HCT116 (cell line): ENCODE data around the gene MORN1. TPM values are rescaled to one million over a fixed set of nuclear protein-coding genes. Genes with fewer than 3 reads are reported as not detected.
"Not testable (repeated sequence)": the region's sequence is repeated elsewhere in the genome, so short reads cannot be mapped to it uniquely, and the experiment has no call there.

Source experiments
- ATAC-seq: fragments of 200-7000 bp; cut with Tn5 transposase; 2 replicates; pipeline ENCODE4 v1.9.1; 2020; ENCODE audit warnings: mild to moderate bottlenecking, moderate library complexity
- Bru-seq: library from RNA; stranded (reverse); fragments of 400-500 nt; gene quantifications from one replicate; lab custom pipeline; 2021; lab: Mats Ljungman, UMichigan
- BruChase-seq, 2 experiments: library from RNA; stranded (reverse); fragments of 400-500 nt; gene quantifications; one replicate each; lab custom pipeline; 2021; lab: Mats Ljungman, UMichigan
- BruUV-seq: library from RNA; stranded (reverse); fragments of 400-500 nt; replicated peaks from 2 replicates; lab custom pipeline; 2021; lab: Mats Ljungman, UMichigan
- CTCF ChIA-PET: fragments of 300-600 bp; sonication (Branson Sonifier 250); formaldehyde crosslinking; loops from one replicate; lab custom pipeline; 2021; ENCODE audit warnings: antibody characterized with exemption; lab: Charles Lee
- POLR2A ChIA-PET: fragments of 300-600, 350-600 bp; sonication (Branson Sonifier 250); formaldehyde crosslinking; loops from one replicate; lab custom pipeline; 2021; ENCODE audit warnings: antibody characterized with exemption; lab: Charles Lee
- RAD21 ChIA-PET, 2 experiments: fragments of 300-600 bp; sonication (Branson Sonifier 250); formaldehyde crosslinking; loops; one replicate each; lab custom pipeline; 2023; ENCODE audit warnings: low total read pairs in 2 of 2; ENCODE audit not compliant: uncharacterized antibody in 2 of 2, unreplicated experiment in 2 of 2, low non-redundant PET in 1 of 2; lab: Charles Lee
- DNase-seq: peaks from one replicate; pipeline ENCODE4 v3.0.0-alpha.2; 2010; ENCODE audit warnings: low read depth, low spot score
- H2AFZ ChIP-seq: fragments of 200-600 bp; shearing (Covaris generic), sonication (generic); 2 replicates; pipeline ENCODE4 v1.6.1; 2017; ENCODE audit warnings: low read depth, mixed run types, mixed read lengths, antibody characterized with exemption, low read length; ENCODE audit not compliant: poor library complexity, severe bottlenecking
- H3K27ac ChIP-seq: 2 replicates; pipeline ENCODE4 v1.5.1; 2012; ENCODE audit warnings: low read depth, low read length
- H3K27me3 ChIP-seq: fragments of 200-600 bp; sonication (generic); 2 replicates; pipeline ENCODE4 v1.6.1; 2016; ENCODE audit warnings: mixed run types, low read length, mixed read lengths; ENCODE audit not compliant: insufficient read depth
- H3K36me3 ChIP-seq, 2 experiments: fragments of 200-500 bp in 1 of 2; fragments of 200-600 bp in 1 of 2; sonication (Bioruptor generic) in 1 of 2; sonication (generic) in 1 of 2; 2 replicates each; pipeline versions ENCODE4 v1.5.1 to v1.6.1; 2014 to 2016; ENCODE audit warnings: low read length in 2 of 2, inconsistent platforms in 1 of 2, mixed read lengths in 1 of 2, mixed run types in 1 of 2; ENCODE audit not compliant: insufficient read depth in 2 of 2, control insufficient read depth in 1 of 2
- H3K4me1 ChIP-seq, 2 experiments: fragments of 200-600 bp in 1 of 2; sonication (generic) in 1 of 2; 2 replicates each; pipeline versions ENCODE4 v1.5.1 to v1.6.1; 2012 to 2017; ENCODE audit warnings: low read length in 2 of 2, inconsistent platforms in 1 of 2, mild to moderate bottlenecking in 1 of 2, mixed read lengths in 1 of 2, mixed run types in 1 of 2, moderate library complexity in 1 of 2; ENCODE audit not compliant: insufficient read depth in 2 of 2, control insufficient read depth in 1 of 2
- H3K4me2 ChIP-seq: fragments of 200-600 bp; sonication (generic); 2 replicates; pipeline ENCODE4 v1.6.1; 2017; ENCODE audit warnings: mixed run types, low read length, mixed read lengths
- H3K4me3 ChIP-seq, 2 experiments: fragments of 200-600 bp in 1 of 2; sonication (generic) in 1 of 2; replicated peaks in 1 of 2; 2 replicates each; pipeline ENCODE4 v1.5.1; 2011 to 2016; ENCODE audit warnings: low read length in 2 of 2, control low read depth in 1 of 2, low read depth in 1 of 2, mild to moderate bottlenecking in 1 of 2, mixed read lengths in 1 of 2, mixed run types in 1 of 2
- H3K79me2 ChIP-seq: fragments of 200-600 bp; sonication (generic); 2 replicates; pipeline ENCODE4 v1.6.1; 2017; ENCODE audit warnings: mild to moderate bottlenecking, mixed run types, low read length, moderate library complexity, mixed read lengths; ENCODE audit not compliant: insufficient read depth
- H3K9ac ChIP-seq: fragments of 200-600 bp; sonication (generic); 2 replicates; pipeline ENCODE4 v1.6.1; 2016; ENCODE audit warnings: low read length, mixed read lengths
- H3K9me2 ChIP-seq: fragments of 200-600 bp; sonication (generic), shearing (Covaris generic); 2 replicates; pipeline ENCODE4 v1.6.1; 2017; ENCODE audit warnings: mixed run types, mild to moderate bottlenecking, moderate library complexity; ENCODE audit not compliant: insufficient read depth
- H3K9me3 ChIP-seq, 2 experiments: fragments of 200-500 bp in 1 of 2; fragments of 200-600 bp in 1 of 2; sonication (Bioruptor generic) in 1 of 2; sonication (generic) in 1 of 2; 2 replicates each; pipeline ENCODE4 v1.6.1; 2014 to 2017; ENCODE audit warnings: low read length in 2 of 2, mixed read lengths in 2 of 2, inconsistent platforms in 1 of 2, low read depth in 1 of 2, mild to moderate bottlenecking in 1 of 2, mixed run types in 1 of 2, moderate library complexity in 1 of 2; ENCODE audit not compliant: control insufficient read depth in 1 of 2, insufficient read depth in 1 of 2
- H4K20me1 ChIP-seq: fragments of 200-600 bp; sonication (generic), shearing (Covaris generic); 2 replicates; pipeline ENCODE4 v1.6.1; 2017; ENCODE audit warnings: mixed run types, mild to moderate bottlenecking, moderate library complexity; ENCODE audit not compliant: insufficient read depth
- CBX3 ChIP-seq: IDR thresholded peaks from 2 replicates; pipeline ENCODE4 v1.6.1; 2012; ENCODE audit warnings: low read depth
- CEBPB ChIP-seq: IDR thresholded peaks from 2 replicates; pipeline ENCODE4 v1.6.1; 2012; ENCODE audit warnings: low read depth
- EGR1 ChIP-seq: IDR thresholded peaks from 2 replicates; pipeline ENCODE4 v1.6.1; 2012; ENCODE audit warnings: low read depth
- FOSL1 ChIP-seq: IDR thresholded peaks from 2 replicates; pipeline ENCODE4 v1.6.1; 2012; ENCODE audit warnings: low read depth
- POLR2A ChIP-seq: IDR thresholded peaks from 2 replicates; pipeline ENCODE4 v1.7.0; 2011; ENCODE audit warnings: borderline replicate concordance; ENCODE audit not compliant: insufficient read depth, insufficient read length; ENCODE audit errors: extremely low read depth
- POLR2AphosphoS5 ChIP-seq: IDR thresholded peaks from 2 replicates; pipeline ENCODE4 v1.6.1; 2011; ENCODE audit warnings: mild to moderate bottlenecking, low read depth, low read length, moderate library complexity
- SIN3A ChIP-seq: IDR thresholded peaks from 2 replicates; pipeline ENCODE4 v1.6.1; 2012; ENCODE audit warnings: low read depth
- SP1 ChIP-seq: IDR thresholded peaks from 2 replicates; pipeline ENCODE4 v1.6.1; 2012; ENCODE audit warnings: low read depth
- SRF ChIP-seq: IDR thresholded peaks from 2 replicates; pipeline ENCODE4 v1.6.1; 2012; ENCODE audit warnings: low read depth
- TCF7L2 ChIP-seq: IDR thresholded peaks from 2 replicates; pipeline ENCODE4 v1.7.0; 2011; ENCODE audit warnings: borderline replicate concordance, inconsistent platforms; ENCODE audit not compliant: insufficient read depth, insufficient read length; ENCODE audit errors: extremely low read depth
- YY1 ChIP-seq: IDR thresholded peaks from 2 replicates; pipeline ENCODE4 v1.6.1; 2011; ENCODE audit warnings: low read length, low read depth, moderate library complexity, mild to moderate bottlenecking; ENCODE audit not compliant: insufficient replicate concordance; ENCODE audit errors: extremely low read depth
- ZFX ChIP-seq: fragments of 450-650 bp; IDR thresholded peaks from 2 replicates; pipeline ENCODE4 v1.6.1; 2017
- intact Hi-C: fragments of 100-400 bp; cut with micrococcal nuclease; formaldehyde crosslinking; loops from 2 replicates; pipeline ENCODE4 v1.10.0; 2022
- long read RNA-seq: library from polyadenylated mRNA; unstranded; transcript quantifications from one replicate; pipeline ENCODE4 v2.0.0, GENCODE V29; 2021; ENCODE audit not compliant: unreplicated experiment
- polyA plus RNA-seq: library from polyadenylated mRNA; unstranded; fragments of >200 nt; gene quantifications from 2 replicates; pipeline ENCODE4 v1.2.1, GENCODE V29; 2012; ENCODE audit warnings: missing spikeins
- total RNA-seq: library from RNA; stranded (reverse); gene quantifications from one replicate; pipeline ENCODE4 v1.2.1, GENCODE V29; 2021; ENCODE audit not compliant: unreplicated experiment
- TF ChIP-seq, protein P1 (sequence below): IDR thresholded peaks from 2 replicates; pipeline ENCODE4 v1.6.1; 2012
- TF ChIP-seq, protein P2 (sequence below), 3 experiments: fragments of 200-600 bp in 1 of 3; sonication (generic) in 1 of 3; IDR thresholded peaks in 2 of 3; conservative IDR thresholded peaks in 1 of 3; 2 replicates each; pipeline ENCODE4 v1.5.1; 2012 to 2017; ENCODE audit warnings: low read depth in 2 of 3, low read length in 2 of 3, antibody characterized with exemption in 1 of 3, borderline replicate concordance in 1 of 3, control low read depth in 1 of 3, mild to moderate bottlenecking in 1 of 3, mixed read lengths in 1 of 3, mixed run types in 1 of 3, moderate library complexity in 1 of 3; ENCODE audit not compliant: insufficient read depth in 1 of 3
- TF ChIP-seq, protein P3 (sequence below): IDR thresholded peaks from 2 replicates; pipeline ENCODE4 v1.6.1; 2012

Gene MORN1
- total RNA-seq = 21.4 TPM
- 9.1 and 10.2 TPM in 2 replicates for polyA plus RNA-seq
- percentile 57 among the genes with signal in this experiment for Bru-seq, nascent RNA
- BruChase-seq, experiment 1, labeled RNA remaining after a 6-hour chase = percentile 72 among the genes with signal in this experiment
- BruChase-seq, experiment 2, labeled RNA remaining after a 2-hour chase = percentile 62 among the genes with signal in this experiment
- long read RNA-seq, partial matches to known transcripts = 8 of 20 reads
- long read RNA-seq, other reads (novel, unspliced or antisense) = 9 of 20 reads

DNA sequence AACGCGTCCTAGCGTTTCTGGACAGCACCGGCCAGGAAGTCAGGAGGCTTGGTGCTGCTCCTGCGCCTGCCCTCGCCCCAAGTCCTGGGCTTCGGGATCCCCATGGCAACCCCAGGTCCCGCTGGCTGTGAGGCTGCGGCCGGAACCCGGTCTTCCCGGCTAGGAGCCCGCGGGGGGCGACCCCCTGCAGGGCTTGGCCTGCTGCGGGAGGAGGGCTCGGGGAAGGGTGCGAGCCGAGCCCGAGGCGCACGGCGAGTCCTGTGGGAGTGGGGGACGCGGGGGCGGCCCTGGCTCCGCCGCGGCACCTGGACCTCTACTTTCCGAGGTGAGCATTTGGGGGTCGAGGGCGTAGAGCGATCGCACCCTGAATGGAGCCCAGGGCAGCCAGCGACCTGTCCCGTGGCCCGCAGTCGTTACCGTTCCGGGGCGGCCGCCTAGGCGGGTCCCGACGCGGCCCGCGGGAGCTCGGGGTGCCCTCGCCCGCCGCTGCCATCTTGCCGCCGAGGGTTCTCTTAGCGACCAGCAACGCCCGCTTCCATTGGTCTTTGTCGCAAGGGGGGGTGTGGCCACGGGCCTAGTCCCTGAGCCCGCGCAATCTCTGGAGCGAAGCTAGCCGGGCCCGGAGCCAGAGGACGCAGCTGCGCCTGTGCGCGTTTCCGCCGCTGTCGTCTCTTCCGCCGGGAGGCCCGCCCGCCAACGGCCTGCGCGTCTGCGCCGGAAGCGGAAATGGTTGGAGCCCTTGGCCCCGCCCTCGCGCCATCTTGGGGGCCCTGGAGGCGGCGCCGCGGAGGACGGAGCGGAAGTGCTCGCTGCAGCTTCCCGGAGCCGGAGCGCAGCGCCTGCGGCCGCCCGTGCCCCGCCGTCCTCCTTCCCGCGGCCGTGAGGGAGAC is at the start of gene MORN1, which contains the start of gene RER1:
TSS of gene MORN1 (minus strand) at position 514 of the 890 bp plus-strand sequence. CDS start at position 493, 21 bp downstream.
TSS of gene RER1 (plus strand) at position 801 of the 890 bp plus-strand sequence. CDS start 3,950 bp downstream, outside the sequence.
- TF ChIP-seq YY1 (peak; percentile 94), SIN3A (peak; percentile 86), POLR2A (peak; percentile 51), EGR1 (peak; percentile 85), FOSL1 (no peak), CBX3 (no peak), SRF (peak; percentile 93), TCF7L2 (peak; percentile 30), CEBPB (no peak), POLR2AphosphoS5 (peak; percentile 84), ZFX (peak; percentile 75; the same call in 1 of the 2 replicates), SP1 (peak; percentile 88)
- TF ChIP-seq, protein P1, sequence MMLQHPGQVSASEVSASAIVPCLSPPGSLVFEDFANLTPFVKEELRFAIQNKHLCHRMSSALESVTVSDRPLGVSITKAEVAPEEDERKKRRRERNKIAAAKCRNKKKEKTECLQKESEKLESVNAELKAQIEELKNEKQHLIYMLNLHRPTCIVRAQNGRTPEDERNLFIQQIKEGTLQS = no peak
- TF ChIP-seq, protein P2, sequence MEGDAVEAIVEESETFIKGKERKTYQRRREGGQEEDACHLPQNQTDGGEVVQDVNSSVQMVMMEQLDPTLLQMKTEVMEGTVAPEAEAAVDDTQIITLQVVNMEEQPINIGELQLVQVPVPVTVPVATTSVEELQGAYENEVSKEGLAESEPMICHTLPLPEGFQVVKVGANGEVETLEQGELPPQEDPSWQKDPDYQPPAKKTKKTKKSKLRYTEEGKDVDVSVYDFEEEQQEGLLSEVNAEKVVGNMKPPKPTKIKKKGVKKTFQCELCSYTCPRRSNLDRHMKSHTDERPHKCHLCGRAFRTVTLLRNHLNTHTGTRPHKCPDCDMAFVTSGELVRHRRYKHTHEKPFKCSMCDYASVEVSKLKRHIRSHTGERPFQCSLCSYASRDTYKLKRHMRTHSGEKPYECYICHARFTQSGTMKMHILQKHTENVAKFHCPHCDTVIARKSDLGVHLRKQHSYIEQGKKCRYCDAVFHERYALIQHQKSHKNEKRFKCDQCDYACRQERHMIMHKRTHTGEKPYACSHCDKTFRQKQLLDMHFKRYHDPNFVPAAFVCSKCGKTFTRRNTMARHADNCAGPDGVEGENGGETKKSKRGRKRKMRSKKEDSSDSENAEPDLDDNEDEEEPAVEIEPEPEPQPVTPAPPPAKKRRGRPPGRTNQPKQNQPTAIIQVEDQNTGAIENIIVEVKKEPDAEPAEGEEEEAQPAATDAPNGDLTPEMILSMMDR (IDR thresholded peaks at IDR 0.05 in 2 of 3, conservative IDR thresholded peaks at IDR 0.05 in 1 of 3; ENCODE audit: borderline replicate concordance in 1 of 3, insufficient read depth in 1 of 3, low read depth in 2 of 3, low read length in 2 of 3) = no peak
- TF ChIP-seq, protein P3, sequence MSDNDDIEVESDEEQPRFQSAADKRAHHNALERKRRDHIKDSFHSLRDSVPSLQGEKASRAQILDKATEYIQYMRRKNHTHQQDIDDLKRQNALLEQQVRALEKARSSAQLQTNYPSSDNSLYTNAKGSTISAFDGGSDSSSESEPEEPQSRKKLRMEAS = peak; percentile 76; the same call in 1 of the 2 replicates
- no peaks in the 10 kb centered on the region for H3K27me3 ChIP-seq
- peaks cover 17 to 25% of the 10 kb centered on the region in 2 experiments for H3K4me1 ChIP-seq
- peak within 1 kb of the TSS; percentile 94 for H3K9ac ChIP-seq
- RAD21 ChIA-PET = interaction anchor here (0.7 to 1.1 kb wide), 4 partner anchors 9 to 196 kb away, joined by 3 to 5 read pairs (median 4); partner anchors contain the start of gene FAAP20 (in 1 of the 2)
- CTCF ChIA-PET = interaction anchor here (1.0 to 2.2 kb wide), 6 partner anchors 9 to 251 kb away, joined by 3 to 16 read pairs (median 5); partner anchors contain the start of gene FAAP20
- H3K4me3 ChIP-seq = peak within 1 kb of the TSS; percentile 92 to 99
- H3K9me2 ChIP-seq = no peaks in the 10 kb centered on the region
- POLR2A ChIA-PET = interaction anchor here (0.6 to 1.5 kb wide), 5 partner anchors 9 to 201 kb away, joined by 3 to 7 read pairs (median 4); partner anchors contain the start of gene FAAP20
- peak within 1 kb of the TSS; percentile 85 for H3K27ac ChIP-seq
- intact Hi-C loops = no loop called here
- ATAC-seq (peak; percentile 92), DNase-seq (peak; percentile 96)
- 0 out of 2 replicates have a peak, but pooled peaks cover 7% of the 10 kb centered on the region for H4K20me1 ChIP-seq
- H3K4me2 ChIP-seq = peak within 1 kb of the TSS; percentile 96
- BruUV-seq = no TSS peak
- H3K79me2 ChIP-seq = peaks cover 65% of the 10 kb centered on the region
- H2AFZ ChIP-seq = no peak within 1 kb of the TSS
- peaks cover 17 to 26% of the 10 kb centered on the region in 2 experiments for H3K36me3 ChIP-seq
- no peaks in the 10 kb centered on the region for H3K9me3 ChIP-seq

DNA sequence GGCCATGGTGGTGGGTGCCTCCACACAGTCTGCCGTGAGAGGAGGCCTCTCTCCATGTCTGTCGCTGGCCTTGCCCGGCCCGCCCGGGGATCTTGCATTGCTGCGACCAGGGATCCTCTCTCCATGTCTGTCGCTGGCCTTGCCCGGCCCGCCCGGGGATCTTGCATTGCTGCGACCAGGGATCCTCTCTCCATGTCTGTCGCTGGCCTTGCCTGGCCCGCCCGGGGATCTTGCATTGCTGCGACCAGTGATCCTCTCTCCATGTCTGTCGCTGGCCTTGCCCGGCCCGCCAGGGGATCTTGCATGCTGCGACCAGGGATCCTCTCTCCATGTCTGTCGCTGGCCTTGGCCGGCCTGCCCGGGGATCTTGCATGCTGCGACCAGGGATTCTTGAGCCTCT is 49.0 kb upstream of the MORN1 start:
- H3K27me3 ChIP-seq, POLR2A ChIA-PET, H4K20me1 ChIP-seq, H2AFZ ChIP-seq, BruUV-seq, H3K9me3 ChIP-seq, H3K4me1 ChIP-seq, ATAC-seq, H3K9me2 ChIP-seq, H3K9ac ChIP-seq, CTCF ChIA-PET, H3K79me2 ChIP-seq, intact Hi-C loops, DNase-seq, H3K27ac ChIP-seq, RAD21 ChIA-PET, H3K4me2 ChIP-seq, H3K36me3 ChIP-seq, H3K4me3 ChIP-seq: not testable (repeated sequence)
